Mucosa of gallbladder (tissue), 1 donor: ENCODE measurements around the gene DDX46. TPM values are rescaled to one million over a fixed set of nuclear protein-coding genes. Genes with fewer than 3 reads are reported as not detected.
A peak's percentile ranks its signal among the peaks of the same experiment; 100 is the strongest.
"Not testable (repeated sequence)": the region's sequence is repeated elsewhere in the genome, so short reads cannot be mapped to it uniquely, and the experiment has no call there.

Experiments used
- DNase-seq: peaks from one replicate; pipeline ENCODE4 v3.0.0-alpha.2; 2020; ENCODE audit warnings: low spot score
- total RNA-seq: library from RNA; stranded (reverse); gene quantifications from one replicate; pipeline ENCODE4 v1.2.1, GENCODE V29; 2021
- donor health status: DM: no; HTN: no; CAD: no.

DDX46 gene
- total RNA-seq, 1 donor from 2014 or later, result 37.5 TPM

GRCh38 chr5:134845335-134845851, 86.8 kb downstream of the DDX46 start:
- no peak for DNase-seq

- peak; percentile 95 for DNase-seq
Measured at GRCh38 chr5:134845852-134846640, 87.5 kb downstream of the DDX46 start, which contains the start of gene C5orf24. Gene C5orf24, plus strand, starts transcription at chr5:134845968. Its CDS starts 8,933 bp downstream, at chr5:134854901.

GRCh38 chr5:134846641-134846960, 88.0 kb downstream of the DDX46 start:
- no peak for DNase-seq

- DNase-seq, result not testable (repeated sequence)
Measured at GRCh38 chr5:134849434-134849933, 90.9 kb downstream of the DDX46 start.

- DNase-seq, result no peak
Measured at GRCh38 chr5:134851307-134851923, 92.8 kb downstream of the DDX46 start.

- DNase-seq, result not testable (repeated sequence)
Measured at GRCh38 chr5:134856465-134856864, 97.9 kb downstream of the DDX46 start.

- no peak for DNase-seq
Measured at GRCh38 chr5:134857401-134857800, 98.8 kb downstream of the DDX46 start.

- no peak for DNase-seq
Measured at GRCh38 chr5:134864707-134865106, 106.1 kb downstream of the DDX46 start.

- DNase-seq, result no peak
Measured at GRCh38 chr5:134873494-134873893, 114.9 kb downstream of the DDX46 start.

GRCh38 chr5:134873987-134874830, 115.6 kb downstream of the DDX46 start, which contains the start of gene TXNDC15:
Gene TXNDC15, plus strand, starts transcription at chr5:134874371. Its CDS starts 57 bp downstream, at chr5:134874428.
- DNase-seq, result peak; percentile 86

- peak; percentile 59 for DNase-seq
Measured at GRCh38 chr5:134874831-134875655, 116.5 kb downstream of the DDX46 start.

GRCh38 chr5:134877159-134877558, 118.6 kb downstream of the DDX46 start:
- DNase-seq, result no peak

- no peak for DNase-seq
Measured at GRCh38 chr5:134878403-134878802, 119.8 kb downstream of the DDX46 start.

- no peak for DNase-seq
Measured at GRCh38 chr5:134879456-134879855, 120.9 kb downstream of the DDX46 start.

Other genes with a start within 250 kb of the DDX46 start
- gene JADE2, start 233.1 kb upstream of the DDX46 start, total RNA-seq, result 83.1 TPM
- 102 TPM for gene SAR1B, start 126.0 kb upstream of the DDX46 start, total RNA-seq
- gene SEC24A, start 110.0 kb upstream of the DDX46 start, total RNA-seq, result 27.7 TPM
- 40.3 TPM for gene CAMLG, start 20.2 kb upstream of the DDX46 start, total RNA-seq
- gene C5orf24, start 87.2 kb downstream of the DDX46 start, total RNA-seq, result 45.1 TPM
- gene TXNDC15, start 115.6 kb downstream of the DDX46 start, total RNA-seq, result 88.5 TPM
- 11.4 TPM for gene PCBD2, start 146.4 kb downstream of the DDX46 start, total RNA-seq
- gene CATSPER3, start 209.1 kb downstream of the DDX46 start, total RNA-seq, result 1.0 TPM